ENCODE measurements around the gene TRMT61A.

DNA sequence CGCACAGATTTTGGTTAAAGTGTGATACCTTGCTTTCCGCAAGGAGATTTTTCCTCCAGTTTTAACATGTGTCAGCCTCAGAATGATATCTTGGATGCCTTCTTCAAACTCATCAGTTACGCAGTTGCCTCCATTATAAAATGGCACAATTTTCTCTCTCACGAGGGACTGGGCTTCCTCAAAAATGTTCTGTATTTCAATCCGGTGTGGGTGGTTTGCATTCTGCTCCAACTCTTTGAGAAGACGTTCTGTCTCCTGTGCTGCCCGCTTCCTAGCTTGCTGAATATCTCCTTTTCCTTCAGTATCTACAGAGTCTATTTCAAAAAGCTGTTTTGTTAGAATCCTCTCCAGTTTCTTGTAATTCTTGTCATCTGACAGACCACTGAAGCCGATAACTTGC lies 31.7 kb downstream of the TRMT61A start:
- no peak for TF ChIP-seq EP300 (IDR thresholded peaks at IDR 0.05; ENCODE audit: low read length)
- TF ChIP-seq ZZZ3 (IDR thresholded peaks at IDR 0.05): no peak
- TF ChIP-seq, protein P1, sequence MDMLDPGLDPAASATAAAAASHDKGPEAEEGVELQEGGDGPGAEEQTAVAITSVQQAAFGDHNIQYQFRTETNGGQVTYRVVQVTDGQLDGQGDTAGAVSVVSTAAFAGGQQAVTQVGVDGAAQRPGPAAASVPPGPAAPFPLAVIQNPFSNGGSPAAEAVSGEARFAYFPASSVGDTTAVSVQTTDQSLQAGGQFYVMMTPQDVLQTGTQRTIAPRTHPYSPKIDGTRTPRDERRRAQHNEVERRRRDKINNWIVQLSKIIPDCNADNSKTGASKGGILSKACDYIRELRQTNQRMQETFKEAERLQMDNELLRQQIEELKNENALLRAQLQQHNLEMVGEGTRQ (CRISPR knock-in tag; IDR thresholded peaks at IDR 0.05): no peak
- no peak for TF ChIP-seq POLR2A (conservative IDR thresholded peaks at IDR 0.05)
- no peak for TF ChIP-seq ZKSCAN1 (IDR thresholded peaks at IDR 0.05; ENCODE audit: low read depth, low read length)
- no peak for TF ChIP-seq FOXJ2 (tag; IDR thresholded peaks at IDR 0.05)
- no peak for TF ChIP-seq SAFB (IDR thresholded peaks at IDR 0.05; ENCODE audit: borderline replicate concordance, low read depth, low read length)
- no peak for TF ChIP-seq TCF7L2 (IDR thresholded peaks at IDR 0.05; ENCODE audit: low read depth, low read length)
- TF ChIP-seq, protein P2, sequence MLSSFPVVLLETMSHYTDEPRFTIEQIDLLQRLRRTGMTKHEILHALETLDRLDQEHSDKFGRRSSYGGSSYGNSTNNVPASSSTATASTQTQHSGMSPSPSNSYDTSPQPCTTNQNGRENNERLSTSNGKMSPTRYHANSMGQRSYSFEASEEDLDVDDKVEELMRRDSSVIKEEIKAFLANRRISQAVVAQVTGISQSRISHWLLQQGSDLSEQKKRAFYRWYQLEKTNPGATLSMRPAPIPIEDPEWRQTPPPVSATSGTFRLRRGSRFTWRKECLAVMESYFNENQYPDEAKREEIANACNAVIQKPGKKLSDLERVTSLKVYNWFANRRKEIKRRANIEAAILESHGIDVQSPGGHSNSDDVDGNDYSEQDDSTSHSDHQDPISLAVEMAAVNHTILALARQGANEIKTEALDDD (IDR thresholded peaks at IDR 0.05): no peak
- no peak for TF ChIP-seq ZNF696 (CRISPR knock-in tag; conservative IDR thresholded peaks at IDR 0.05)
- no peak for TF ChIP-seq FOXK1 (CRISPR knock-in tag; IDR thresholded peaks at IDR 0.05; ENCODE audit: borderline replicate concordance)
- TF ChIP-seq, protein P3, sequence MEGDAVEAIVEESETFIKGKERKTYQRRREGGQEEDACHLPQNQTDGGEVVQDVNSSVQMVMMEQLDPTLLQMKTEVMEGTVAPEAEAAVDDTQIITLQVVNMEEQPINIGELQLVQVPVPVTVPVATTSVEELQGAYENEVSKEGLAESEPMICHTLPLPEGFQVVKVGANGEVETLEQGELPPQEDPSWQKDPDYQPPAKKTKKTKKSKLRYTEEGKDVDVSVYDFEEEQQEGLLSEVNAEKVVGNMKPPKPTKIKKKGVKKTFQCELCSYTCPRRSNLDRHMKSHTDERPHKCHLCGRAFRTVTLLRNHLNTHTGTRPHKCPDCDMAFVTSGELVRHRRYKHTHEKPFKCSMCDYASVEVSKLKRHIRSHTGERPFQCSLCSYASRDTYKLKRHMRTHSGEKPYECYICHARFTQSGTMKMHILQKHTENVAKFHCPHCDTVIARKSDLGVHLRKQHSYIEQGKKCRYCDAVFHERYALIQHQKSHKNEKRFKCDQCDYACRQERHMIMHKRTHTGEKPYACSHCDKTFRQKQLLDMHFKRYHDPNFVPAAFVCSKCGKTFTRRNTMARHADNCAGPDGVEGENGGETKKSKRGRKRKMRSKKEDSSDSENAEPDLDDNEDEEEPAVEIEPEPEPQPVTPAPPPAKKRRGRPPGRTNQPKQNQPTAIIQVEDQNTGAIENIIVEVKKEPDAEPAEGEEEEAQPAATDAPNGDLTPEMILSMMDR (IDR thresholded peaks at IDR 0.05 in 2 of 3, conservative IDR thresholded peaks at IDR 0.05 in 1 of 3; ENCODE audit: insufficient read depth in 2 of 3, low read depth in 1 of 3, low read length in 3 of 3): no peak

Data from K562 (cell line).